Lower leg skin (tissue), 3 donors: ENCODE measurements around the gene UBL5.
"Not testable (repeated sequence)": the region's sequence is repeated elsewhere in the genome, so short reads cannot be mapped to it uniquely, and the experiment has no call there.

ENCODE experiments used
- CTCF ChIP-seq, 3 donors: fragments of 450-650 bp; IDR thresholded peaks; one replicate each; pipeline ENCODE4 v1.5.1; 2016; ENCODE audit warnings: antibody characterized with exemption in 3 of 3, mild to moderate bottlenecking in 3 of 3, moderate library complexity in 2 of 3
- POLR2A ChIP-seq, 2 donors: fragments of 450-650 bp; IDR thresholded peaks; one replicate each; pipeline ENCODE4 v1.6.1; 2016 to 2017; ENCODE audit warnings: antibody characterized with exemption in 2 of 2, mild to moderate bottlenecking in 1 of 2, moderate library complexity in 1 of 2

- TF ChIP-seq CTCF, POLR2A (IDR thresholded peaks at IDR 0.05): not testable (repeated sequence)
Observed at GRCh38 chr19:9784163-9784496, 43.6 kb upstream of the UBL5 start.
